Gastrocnemius medialis (tissue), 4 donors: ENCODE measurements around the gene WDR7.

Experiments
- POLR2A ChIP-seq, 2 donors: fragments of 450-650 bp; IDR thresholded peaks; one replicate each; pipeline ENCODE4 v1.6.1; 2017; ENCODE audit warnings: antibody characterized with exemption in 2 of 2, mild to moderate bottlenecking in 2 of 2, moderate library complexity in 2 of 2
- TF ChIP-seq, protein P1 (sequence below), 5 experiments: fragments of 450-650 bp in 3 of 5; fragments of 200-600 bp in 2 of 5; sonication (generic) in 2 of 5; IDR thresholded peaks in 4 of 5; conservative IDR thresholded peaks in 1 of 5; 1 replicate in 4 of 5; 2 replicates in 1 of 5; pipeline ENCODE4 v1.5.1; 2016 to 2019; ENCODE audit warnings: antibody characterized with exemption in 5 of 5, mild to moderate bottlenecking in 3 of 5, moderate library complexity in 3 of 5

GRCh38 chr18:56662502-56662901, 11.3 kb downstream of the WDR7 start:
- TF ChIP-seq, protein P1, sequence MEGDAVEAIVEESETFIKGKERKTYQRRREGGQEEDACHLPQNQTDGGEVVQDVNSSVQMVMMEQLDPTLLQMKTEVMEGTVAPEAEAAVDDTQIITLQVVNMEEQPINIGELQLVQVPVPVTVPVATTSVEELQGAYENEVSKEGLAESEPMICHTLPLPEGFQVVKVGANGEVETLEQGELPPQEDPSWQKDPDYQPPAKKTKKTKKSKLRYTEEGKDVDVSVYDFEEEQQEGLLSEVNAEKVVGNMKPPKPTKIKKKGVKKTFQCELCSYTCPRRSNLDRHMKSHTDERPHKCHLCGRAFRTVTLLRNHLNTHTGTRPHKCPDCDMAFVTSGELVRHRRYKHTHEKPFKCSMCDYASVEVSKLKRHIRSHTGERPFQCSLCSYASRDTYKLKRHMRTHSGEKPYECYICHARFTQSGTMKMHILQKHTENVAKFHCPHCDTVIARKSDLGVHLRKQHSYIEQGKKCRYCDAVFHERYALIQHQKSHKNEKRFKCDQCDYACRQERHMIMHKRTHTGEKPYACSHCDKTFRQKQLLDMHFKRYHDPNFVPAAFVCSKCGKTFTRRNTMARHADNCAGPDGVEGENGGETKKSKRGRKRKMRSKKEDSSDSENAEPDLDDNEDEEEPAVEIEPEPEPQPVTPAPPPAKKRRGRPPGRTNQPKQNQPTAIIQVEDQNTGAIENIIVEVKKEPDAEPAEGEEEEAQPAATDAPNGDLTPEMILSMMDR (IDR thresholded peaks at IDR 0.05 in 4 of 5, conservative IDR thresholded peaks at IDR 0.05 in 1 of 5) = no peak
- no peak for TF ChIP-seq POLR2A (IDR thresholded peaks at IDR 0.05)
